NB4 (cell line): ENCODE measurements around the gene ANKRD53.
A peak's percentile ranks its signal among the peaks of the same experiment; 100 is the strongest.

Source experiments
- CTCF ChIP-seq: IDR thresholded peaks from one replicate; pipeline ENCODE4 v1.5.1; 2012; ENCODE audit warnings: low read depth, low read length
- POLR2A ChIP-seq: IDR thresholded peaks from 2 replicates; pipeline ENCODE4 v1.6.1; 2011; ENCODE audit warnings: mild to moderate bottlenecking; ENCODE audit not compliant: insufficient read length; ENCODE audit errors: extremely low read depth

- TF ChIP-seq CTCF (peak; percentile 90), POLR2A (no peak)
Measured at GRCh38 chr2:70948337-70949003, 30.0 kb upstream of the ANKRD53 start.
